Smooth muscle cell (in vitro differentiated cells): ENCODE data around the gene TOMM34. TPM values are rescaled to one million over a fixed set of nuclear protein-coding genes. Genes with fewer than 3 reads are reported as not detected.
A peak's percentile ranks its signal among the peaks of the same experiment; 100 is the strongest.

Source experiments
- DNase-seq: peaks from one replicate; lab custom pipeline; 2025; ENCODE audit not compliant: unreplicated experiment; lab: John Stamatoyannopoulos, UW
- H2AFZ ChIP-seq: fragments of 200-600 bp; sonication (generic); 2 replicates; pipeline ENCODE4 v1.6.0; 2016; ENCODE audit warnings: antibody characterized with exemption, low read depth, mild to moderate bottlenecking
- H3F3A ChIP-seq: fragments of 200-600 bp; sonication (generic); 2 replicates; pipeline ENCODE4 v1.6.0; 2017; ENCODE audit warnings: antibody characterized with exemption, low read depth
- H3K27ac ChIP-seq: fragments of 200-600 bp; sonication (generic); 2 replicates; pipeline ENCODE4 v1.5.1; 2016; ENCODE audit warnings: low read depth, mild to moderate bottlenecking
- H3K27me3 ChIP-seq: fragments of 200-600 bp; sonication (generic); 2 replicates; pipeline ENCODE4 v1.6.1; 2016; ENCODE audit warnings: low read depth, mild to moderate bottlenecking
- H3K36me3 ChIP-seq: fragments of 200-600 bp; sonication (generic); 2 replicates; pipeline ENCODE4 v1.5.1; 2016; ENCODE audit warnings: low read depth
- H3K4me1 ChIP-seq: fragments of 200-600 bp; sonication (generic); 2 replicates; pipeline ENCODE4 v1.5.1; 2016; ENCODE audit warnings: low read depth
- H3K4me2 ChIP-seq: fragments of 200-600 bp; sonication (generic); 2 replicates; pipeline ENCODE4 v1.6.0; 2016; ENCODE audit warnings: mild to moderate bottlenecking
- H3K4me3 ChIP-seq: fragments of 200-600 bp; sonication (generic); 2 replicates; pipeline ENCODE4 v1.5.1; 2016; ENCODE audit warnings: mild to moderate bottlenecking
- H3K79me2 ChIP-seq: fragments of 200-600 bp; sonication (generic); 2 replicates; pipeline ENCODE4 v1.6.0; 2016; ENCODE audit warnings: low read depth, mild to moderate bottlenecking
- H3K9ac ChIP-seq: fragments of 200-600 bp; sonication (generic); 2 replicates; pipeline ENCODE4 v1.6.0; 2016; ENCODE audit warnings: low read depth
- H3K9me3 ChIP-seq: fragments of 200-600 bp; sonication (generic); replicated peaks from 2 replicates; pipeline ENCODE4 v1.5.1; 2016; ENCODE audit warnings: low read depth
- H4K20me1 ChIP-seq: fragments of 200-600 bp; sonication (generic); 2 replicates; pipeline ENCODE4 v1.6.0; 2016; ENCODE audit warnings: low read depth
- CTCF ChIP-seq: fragments of 200-600 bp; sonication (generic); IDR thresholded peaks from 2 replicates; pipeline ENCODE4 v1.5.1; 2017; ENCODE audit warnings: borderline replicate concordance, mild to moderate bottlenecking, antibody characterized with exemption; ENCODE audit not compliant: insufficient read depth, poor library complexity, severe bottlenecking
- WGBS: methylation state at CpG from one replicate; pipeline ENCODE4 v1.1.7; 2016; ENCODE audit warnings: low lambda C conversion rate; 5-methylcytosine and 5-hydroxymethylcytosine counted together
- polyA plus RNA-seq: library from polyadenylated mRNA; unstranded; fragments of >200 nt; fragmentation: Nextera tagmentation; extraction: Ambion mirVana; gene quantifications from 2 replicates; pipeline ENCODE4 v1.2.1, GENCODE V29; 2016
- total RNA-seq: library from RNA; depleted of rRNA; stranded (reverse); fragments of >200 nt; gene quantifications from 2 replicates; pipeline ENCODE4 v1.2.3, GENCODE V29; 2014

TOMM34 gene
- total and polyA plus RNA-seq, 2 experiments from 2014 or later = 27.2 to 34.9 TPM

GRCh38 chr20:44909872-44910689 is 50.1 kb downstream of the TOMM34 start, which contains the start of gene PABPC1L:
PABPC1L (plus strand) TSS chr20:44910060; CDS start chr20:44910144, 84 bp downstream.
- Histone ChIP-seq H3K27ac (no peak within 1 kb of the TSS), H3K9me3 (no peaks in the 10 kb centered on the region), H3K79me2 (peaks cover 1% of the 10 kb centered on the region), H3K4me3 (peak within 1 kb of the TSS; percentile 65), H3K36me3 (peaks cover 25% of the 10 kb centered on the region), H4K20me1 (peaks cover 1% of the 10 kb centered on the region), H2AFZ (no peak within 1 kb of the TSS), H3K4me2 (peak within 1 kb of the TSS; percentile 90), H3K9ac (peak within 1 kb of the TSS; percentile 14), H3K4me1 (peaks cover 9% of the 10 kb centered on the region), H3F3A (peaks cover 26% of the 10 kb centered on the region), H3K27me3 (no peaks in the 10 kb centered on the region)
- under 1% methylated on average over 41 of the region's 61 CpGs for WGBS
- TF ChIP-seq CTCF = no peak
- DNase-seq = peak; percentile 32

- H3K4me1 ChIP-seq = peaks cover 9% of the 10 kb centered on the region
- H3K27ac ChIP-seq = no peak overlapping the region
- H4K20me1 ChIP-seq = peaks cover 10% of the 10 kb centered on the region
- peaks cover 30% of the 10 kb centered on the region for H3K36me3 ChIP-seq
- no peak overlapping the region for H3K9ac ChIP-seq
- peak overlapping the region; percentile 90 for H3K4me2 ChIP-seq
- H3K27me3 ChIP-seq = no peaks in the 10 kb centered on the region
- H3K79me2 ChIP-seq = peaks cover 6% of the 10 kb centered on the region
- peak overlapping the region; percentile 65 for H3K4me3 ChIP-seq
- no peaks in the 10 kb centered on the region for H3K9me3 ChIP-seq
- no peak for DNase-seq
- peaks cover 34% of the 10 kb centered on the region for H3F3A ChIP-seq
- WGBS = 35% methylated on average over 14 of the region's 14 CpGs
- TF ChIP-seq CTCF = no peak
- no peak overlapping the region for H2AFZ ChIP-seq
Measured at GRCh38 chr20:44908987-44909871, 51.0 kb downstream of the TOMM34 start.

GRCh38 chr20:44904377-44904776 is 55.8 kb downstream of the TOMM34 start:
- no peak overlapping the region for H3K27ac ChIP-seq
- 99% methylated on average over 5 of the region's 5 CpGs for WGBS
- H3K79me2 ChIP-seq = peaks cover 47% of the 10 kb centered on the region
- H3K27me3 ChIP-seq = no peaks in the 10 kb centered on the region
- H3K4me3 ChIP-seq = no peak overlapping the region
- peaks cover 58% of the 10 kb centered on the region for H4K20me1 ChIP-seq
- no peak overlapping the region for H2AFZ ChIP-seq
- peaks cover 41% of the 10 kb centered on the region for H3K36me3 ChIP-seq
- no peaks in the 10 kb centered on the region for H3K4me1 ChIP-seq
- no peak overlapping the region for H3K4me2 ChIP-seq
- H3K9me3 ChIP-seq = no peaks in the 10 kb centered on the region
- peaks cover 51% of the 10 kb centered on the region for H3F3A ChIP-seq
- no peak overlapping the region for H3K9ac ChIP-seq
- no peak for DNase-seq
- TF ChIP-seq CTCF = no peak
